A673 (cell line): ENCODE measurements around the gene FRK. TPM values are rescaled to one million over a fixed set of nuclear protein-coding genes. Genes with fewer than 3 reads are reported as not detected.

ENCODE experiments used
- BruUV-seq: library from RNA; stranded (reverse); fragments of 400-500 nt; replicated peaks from 2 replicates; lab custom pipeline; 2021; lab: Mats Ljungman, UMichigan
- CTCF ChIA-PET: fragments of 300-600 bp; sonication (Branson Sonifier 250); formaldehyde crosslinking; loops from one replicate; lab custom pipeline; 2022; ENCODE audit warnings: antibody characterized with exemption; lab: Charles Lee
- POLR2A ChIA-PET: fragments of 300-600 bp; sonication (Branson Sonifier 250); formaldehyde crosslinking; loops from one replicate; lab custom pipeline; 2022; ENCODE audit warnings: antibody characterized with exemption; ENCODE audit not compliant: low non-redundant PET; lab: Charles Lee
- DNase-seq: peaks from one replicate; pipeline ENCODE4 v3.0.0-alpha.2; 2015; ENCODE audit warnings: low spot score
- H3K27ac ChIP-seq: fragments of 200-600 bp; sonication (generic); 2 replicates; pipeline ENCODE4 v1.5.1; 2016; ENCODE audit warnings: mixed run types, low read depth, mild to moderate bottlenecking, mixed read lengths, antibody characterized with exemption, low read length; ENCODE audit not compliant: poor library complexity, severe bottlenecking
- H3K27me3 ChIP-seq: fragments of 200-600 bp; sonication (generic); replicated peaks from 2 replicates; pipeline ENCODE4 v1.6.1; 2017; ENCODE audit warnings: mixed run types, low read depth, mild to moderate bottlenecking, mixed read lengths, antibody characterized with exemption, low read length; ENCODE audit not compliant: insufficient read depth, poor library complexity
- H3K36me3 ChIP-seq: fragments of 200-600 bp; sonication (generic); 2 replicates; pipeline ENCODE4 v1.6.1; 2016; ENCODE audit warnings: mixed run types, mild to moderate bottlenecking, mixed read lengths, antibody characterized with exemption, low read length; ENCODE audit not compliant: insufficient read depth, poor library complexity, severe bottlenecking
- H3K4me1 ChIP-seq: fragments of 200-600 bp; sonication (generic); 2 replicates; pipeline ENCODE4 v1.6.1; 2017; ENCODE audit warnings: mixed run types, mild to moderate bottlenecking, mixed read lengths, antibody characterized with exemption, low read length; ENCODE audit not compliant: insufficient read depth, poor library complexity, severe bottlenecking
- H3K4me3 ChIP-seq: fragments of 200-600 bp; sonication (generic); 2 replicates; pipeline ENCODE4 v1.5.1; 2016; ENCODE audit warnings: low read depth, mixed run types, mild to moderate bottlenecking, mixed read lengths, low read length; ENCODE audit not compliant: poor library complexity, severe bottlenecking
- H3K9me3 ChIP-seq: fragments of 200-600 bp; sonication (generic); 2 replicates; pipeline ENCODE4 v1.6.1; 2016; ENCODE audit warnings: mixed run types, low read depth, mild to moderate bottlenecking, mixed read lengths, antibody characterized with exemption, low read length; ENCODE audit not compliant: poor library complexity, severe bottlenecking
- EZH2 ChIP-seq: fragments of 200-600 bp; sonication (generic); IDR thresholded peaks from 2 replicates; pipeline ENCODE4 v1.6.1; 2017; ENCODE audit warnings: borderline replicate concordance, low read depth, mild to moderate bottlenecking, mixed read lengths, antibody characterized with exemption, low read length; ENCODE audit not compliant: poor library complexity, severe bottlenecking
- intact Hi-C: fragments of 100-400 bp; cut with micrococcal nuclease; formaldehyde crosslinking; loops from one replicate; pipeline ENCODE4 v1.10.0; 2022; ENCODE audit not compliant: unreplicated experiment
- total RNA-seq: library from RNA; stranded (reverse); gene quantifications from 2 replicates; pipeline ENCODE4 v1.2.3, GENCODE V29; 2021
- TF ChIP-seq, protein P1 (sequence below): fragments of 300-800, 200-600 bp; sonication (generic); conservative IDR thresholded peaks from 2 replicates; pipeline ENCODE4 v1.5.1; 2017; ENCODE audit warnings: low read depth, mild to moderate bottlenecking, antibody characterized with exemption, low read length, moderate library complexity, mixed read lengths

Gene FRK
- total RNA-seq, 1 experiment from 2014 or later: 12.3 TPM

DNA sequence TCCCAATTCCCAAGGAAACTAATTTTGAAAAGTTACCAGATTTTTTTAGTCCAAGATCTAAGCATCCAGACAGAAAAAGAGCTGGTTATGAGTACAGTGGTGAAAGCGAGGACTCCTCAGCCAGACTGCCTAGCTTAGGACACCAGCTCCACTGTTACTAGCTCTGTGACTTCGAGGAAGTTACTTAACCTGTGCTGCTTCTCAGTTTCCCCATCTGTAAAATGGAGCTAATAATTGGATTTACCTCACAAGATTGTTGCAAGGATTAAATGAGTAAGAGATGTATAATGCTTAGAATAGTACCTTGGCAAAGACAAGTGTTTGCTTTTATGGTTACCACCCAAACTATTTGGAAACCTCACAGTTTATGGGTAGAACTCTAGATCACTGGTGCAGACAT, 41.1 kb upstream of the FRK start:
- TF ChIP-seq, protein P1, sequence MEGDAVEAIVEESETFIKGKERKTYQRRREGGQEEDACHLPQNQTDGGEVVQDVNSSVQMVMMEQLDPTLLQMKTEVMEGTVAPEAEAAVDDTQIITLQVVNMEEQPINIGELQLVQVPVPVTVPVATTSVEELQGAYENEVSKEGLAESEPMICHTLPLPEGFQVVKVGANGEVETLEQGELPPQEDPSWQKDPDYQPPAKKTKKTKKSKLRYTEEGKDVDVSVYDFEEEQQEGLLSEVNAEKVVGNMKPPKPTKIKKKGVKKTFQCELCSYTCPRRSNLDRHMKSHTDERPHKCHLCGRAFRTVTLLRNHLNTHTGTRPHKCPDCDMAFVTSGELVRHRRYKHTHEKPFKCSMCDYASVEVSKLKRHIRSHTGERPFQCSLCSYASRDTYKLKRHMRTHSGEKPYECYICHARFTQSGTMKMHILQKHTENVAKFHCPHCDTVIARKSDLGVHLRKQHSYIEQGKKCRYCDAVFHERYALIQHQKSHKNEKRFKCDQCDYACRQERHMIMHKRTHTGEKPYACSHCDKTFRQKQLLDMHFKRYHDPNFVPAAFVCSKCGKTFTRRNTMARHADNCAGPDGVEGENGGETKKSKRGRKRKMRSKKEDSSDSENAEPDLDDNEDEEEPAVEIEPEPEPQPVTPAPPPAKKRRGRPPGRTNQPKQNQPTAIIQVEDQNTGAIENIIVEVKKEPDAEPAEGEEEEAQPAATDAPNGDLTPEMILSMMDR: no peak
- TF ChIP-seq EZH2: no peak
- Histone ChIP-seq H3K4me1 (peaks cover 23% of the 10 kb centered on the region), H3K36me3 (no peaks in the 10 kb centered on the region), H3K27ac (no peak overlapping the region), H3K27me3 (no peaks in the 10 kb centered on the region), H3K9me3 (peaks cover under 1% of the 10 kb centered on the region), H3K4me3 (peak overlapping the region; percentile 91)
- intact Hi-C loops: no loop called here
- BruUV-seq: TSS peak; percentile 36
- CTCF ChIA-PET: interaction anchor here (2.8 kb wide), 1 partner anchor 10 kb away, joined by 11 read pairs; no protein-coding TSS in a partner anchor
- POLR2A ChIA-PET: no interaction called here
- DNase-seq: no peak

DNA sequence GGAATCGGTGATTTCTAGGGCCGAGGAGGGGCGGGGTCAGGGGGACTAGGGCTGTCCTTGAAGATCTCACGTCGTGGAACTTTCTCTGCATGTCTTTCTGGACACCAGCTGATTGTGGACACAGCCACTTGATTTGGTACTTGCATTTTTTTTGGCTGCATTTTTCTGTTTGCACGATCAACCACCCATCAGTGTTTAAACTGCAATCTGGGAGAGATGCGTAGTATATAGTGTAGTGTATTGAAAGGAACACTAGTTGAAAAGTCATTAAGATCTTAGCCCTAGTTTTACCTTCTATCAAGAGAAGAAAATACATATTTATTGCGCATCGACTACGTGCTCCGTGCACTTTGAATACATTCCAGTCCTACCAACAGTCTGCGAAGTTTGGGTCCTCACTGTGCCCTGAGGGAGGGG, 40.6 kb upstream of the FRK start:
- TF ChIP-seq, protein P1: no peak
- no peak for TF ChIP-seq EZH2
- Histone ChIP-seq H3K27me3 (no peaks in the 10 kb centered on the region), H3K9me3 (peaks cover 6% of the 10 kb centered on the region), H3K4me1 (peaks cover 20% of the 10 kb centered on the region), H3K4me3 (peak overlapping the region; percentile 91), H3K27ac (peak overlapping the region; percentile 84), H3K36me3 (no peaks in the 10 kb centered on the region)
- DNase-seq: no peak
- BruUV-seq: no TSS peak
- intact Hi-C loops: no loop called here
- CTCF ChIA-PET: interaction anchor here (1.5 to 2.8 kb wide), 2 partner anchors 9 to 11 kb away, joined by 3 to 11 read pairs; no protein-coding TSS in a partner anchor
- POLR2A ChIA-PET: no interaction called here

DNA sequence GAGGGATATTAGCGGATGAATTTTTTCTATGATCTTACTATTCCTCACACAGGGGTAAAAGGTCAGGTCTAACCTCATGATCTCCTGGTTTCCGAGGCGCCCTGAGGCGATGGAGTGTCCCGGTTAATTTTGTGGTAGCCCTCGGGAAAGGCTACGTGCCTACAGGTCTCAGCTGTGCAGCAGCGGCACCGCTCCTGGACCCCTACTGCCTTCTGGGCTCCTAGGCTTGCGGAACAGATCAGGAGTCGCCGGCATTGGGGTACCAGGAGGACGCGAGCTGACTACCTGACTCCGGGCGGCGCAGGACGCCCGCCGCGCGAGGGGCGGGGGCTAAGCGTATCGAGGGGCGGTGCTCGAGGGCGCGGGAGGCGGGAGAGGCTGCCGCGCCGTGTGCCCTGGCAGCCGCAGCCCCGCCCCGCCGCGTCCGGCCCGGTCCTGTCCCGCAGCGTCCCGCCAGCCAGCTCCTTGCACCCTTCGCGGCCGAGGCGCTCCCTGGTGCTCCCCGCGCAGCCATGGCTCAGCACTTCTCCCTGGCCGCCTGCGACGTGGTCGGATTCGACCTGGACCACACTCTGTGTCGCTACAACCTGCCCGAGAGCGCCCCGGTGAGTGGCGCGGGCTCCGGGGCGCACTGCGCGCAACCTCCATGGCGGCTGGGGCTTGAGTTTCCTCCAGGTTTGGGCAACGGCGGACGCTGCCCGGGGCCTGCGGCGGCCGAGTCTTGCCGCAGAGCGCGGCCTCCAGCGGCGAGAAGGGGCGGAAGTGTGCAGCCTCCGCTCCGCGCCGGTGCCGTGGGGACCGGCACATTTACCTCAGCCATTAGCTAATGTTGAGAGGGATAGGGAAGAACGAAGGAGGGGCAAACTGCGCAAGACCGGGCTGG, 40.0 kb upstream of the FRK start, which contains the start of gene NT5DC1:
Gene NT5DC1, plus strand, starts transcription at position 435 of the 883 bp plus-strand sequence. Its CDS starts 78 bp downstream, at position 513.
- peaks cover 12% of the 10 kb centered on the region for H3K9me3 ChIP-seq
- intact Hi-C loops: no loop called here
- ChIA-PET CTCF (interaction anchor here (0.8 to 2.8 kb wide), 3 partner anchors 10 to 131 kb away, joined by 3 to 11 read pairs (median 3); no protein-coding TSS in a partner anchor), POLR2A (no interaction called here)
- peak within 1 kb of the TSS; percentile 91 for H3K4me3 ChIP-seq
- H3K4me1 ChIP-seq: peaks cover 15% of the 10 kb centered on the region
- no peaks in the 10 kb centered on the region for H3K27me3 ChIP-seq
- DNase-seq: peak; percentile 89
- BruUV-seq: no TSS peak
- no peaks in the 10 kb centered on the region for H3K36me3 ChIP-seq
- no peak for TF ChIP-seq EZH2
- TF ChIP-seq, protein P1: peak; percentile 47
- H3K27ac ChIP-seq: peak within 1 kb of the TSS; percentile 84
